ENCODE measurements around the gene WSB2. TPM values are rescaled to one million over a fixed set of nuclear protein-coding genes. Genes with fewer than 3 reads are reported as not detected.

WSB2 gene
- total RNA-seq, 1 donor from 2014 or later, result 100 TPM

DNA sequence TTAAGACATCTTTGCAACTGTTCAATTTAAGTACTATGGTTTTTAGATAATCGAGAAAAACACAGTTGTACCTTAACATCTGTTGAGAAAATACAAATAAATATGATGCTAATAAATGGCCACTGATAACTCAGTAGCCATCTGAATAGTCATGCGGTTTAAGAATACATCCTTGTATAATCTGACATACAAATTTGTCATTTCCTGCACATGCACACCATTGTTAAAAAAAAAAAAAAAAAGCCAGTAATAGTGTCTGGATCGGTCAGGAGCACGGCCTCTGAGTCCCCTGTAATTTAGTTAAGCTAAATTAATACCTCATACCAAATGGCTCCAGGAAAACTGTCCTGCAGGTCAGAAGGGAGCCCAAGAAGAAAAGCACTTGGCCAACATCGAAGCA is 27.7 kb downstream of the WSB2 start:
- H3K27ac ChIP-seq (replicated peaks), result no peak overlapping the region
- H3K4me1 ChIP-seq, result peaks cover 17% of the 10 kb centered on the region
- no peak overlapping the region for H3K4me3 ChIP-seq
- H3K9me3 ChIP-seq (replicated peaks), result no peaks in the 10 kb centered on the region
- no peak for DNase-seq
- intact Hi-C loops (cut with micrococcal nuclease), result no loop called here
- no peaks in the 10 kb centered on the region for H3K27me3 ChIP-seq (ENCODE audit: low read depth)
- TF ChIP-seq, protein P1, sequence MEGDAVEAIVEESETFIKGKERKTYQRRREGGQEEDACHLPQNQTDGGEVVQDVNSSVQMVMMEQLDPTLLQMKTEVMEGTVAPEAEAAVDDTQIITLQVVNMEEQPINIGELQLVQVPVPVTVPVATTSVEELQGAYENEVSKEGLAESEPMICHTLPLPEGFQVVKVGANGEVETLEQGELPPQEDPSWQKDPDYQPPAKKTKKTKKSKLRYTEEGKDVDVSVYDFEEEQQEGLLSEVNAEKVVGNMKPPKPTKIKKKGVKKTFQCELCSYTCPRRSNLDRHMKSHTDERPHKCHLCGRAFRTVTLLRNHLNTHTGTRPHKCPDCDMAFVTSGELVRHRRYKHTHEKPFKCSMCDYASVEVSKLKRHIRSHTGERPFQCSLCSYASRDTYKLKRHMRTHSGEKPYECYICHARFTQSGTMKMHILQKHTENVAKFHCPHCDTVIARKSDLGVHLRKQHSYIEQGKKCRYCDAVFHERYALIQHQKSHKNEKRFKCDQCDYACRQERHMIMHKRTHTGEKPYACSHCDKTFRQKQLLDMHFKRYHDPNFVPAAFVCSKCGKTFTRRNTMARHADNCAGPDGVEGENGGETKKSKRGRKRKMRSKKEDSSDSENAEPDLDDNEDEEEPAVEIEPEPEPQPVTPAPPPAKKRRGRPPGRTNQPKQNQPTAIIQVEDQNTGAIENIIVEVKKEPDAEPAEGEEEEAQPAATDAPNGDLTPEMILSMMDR (IDR thresholded peaks at IDR 0.05; ENCODE audit: borderline replicate concordance), result no peak
- peaks cover 83% of the 10 kb centered on the region for H3K36me3 ChIP-seq

DNA sequence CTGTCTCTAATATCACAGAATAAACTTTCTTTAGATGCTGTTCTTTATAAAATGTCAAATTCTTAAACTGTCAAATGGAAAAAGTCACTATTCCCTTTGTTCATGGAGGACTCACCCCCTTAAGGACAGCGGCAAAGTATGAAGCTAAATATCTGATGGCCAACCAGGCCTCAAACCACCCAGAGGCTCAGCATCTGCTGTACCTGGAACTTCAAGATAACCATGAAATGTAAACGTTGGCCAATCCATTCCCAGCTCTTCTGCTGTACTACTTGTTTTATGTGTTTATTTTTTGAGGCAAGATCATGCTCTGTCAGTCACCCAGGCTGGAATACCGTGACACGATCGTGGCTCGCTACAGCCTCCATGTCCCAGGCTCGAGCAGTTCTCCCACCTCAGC is 28.8 kb downstream of the WSB2 start:
- TF ChIP-seq, protein P1 (IDR thresholded peaks at IDR 0.05; ENCODE audit: borderline replicate concordance), result no peak
- Histone ChIP-seq H3K4me3 (no peak overlapping the region), H3K27ac (replicated peaks) (no peak overlapping the region), H3K4me1 (peaks cover 17% of the 10 kb centered on the region), H3K36me3 (peaks cover 81% of the 10 kb centered on the region), H3K9me3 (replicated peaks) (no peaks in the 10 kb centered on the region), H3K27me3 (ENCODE audit: low read depth) (no peaks in the 10 kb centered on the region)
- DNase-seq, result no peak
- intact Hi-C loops (cut with micrococcal nuclease), result no loop called here

DNA sequence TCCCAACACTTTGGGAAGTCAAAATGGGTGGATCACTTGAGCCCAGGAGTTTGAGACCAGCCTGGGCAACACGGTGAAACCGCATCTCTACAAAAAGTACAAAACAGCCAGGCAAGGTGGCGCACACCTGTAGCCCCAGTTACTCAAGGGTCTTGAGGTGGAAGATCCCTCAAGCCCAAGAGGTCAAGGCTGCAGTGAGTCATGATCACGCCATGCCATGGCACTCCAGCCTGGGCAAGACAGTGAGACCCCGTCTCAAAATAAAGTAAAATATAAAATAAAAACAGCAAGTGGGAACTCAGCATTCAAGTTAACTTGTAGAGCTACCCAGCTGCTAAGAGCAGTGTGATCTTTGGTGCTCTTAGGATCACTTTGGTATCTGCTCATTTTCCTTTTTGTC is 31.8 kb downstream of the WSB2 start:
- Histone ChIP-seq H3K27ac (replicated peaks) (no peak overlapping the region), H3K9me3 (replicated peaks) (no peaks in the 10 kb centered on the region), H3K36me3 (peaks cover 79% of the 10 kb centered on the region), H3K4me3 (no peak overlapping the region), H3K27me3 (ENCODE audit: low read depth) (no peaks in the 10 kb centered on the region), H3K4me1 (no peaks in the 10 kb centered on the region)
- intact Hi-C loops (cut with micrococcal nuclease), result no loop called here
- TF ChIP-seq, protein P1 (IDR thresholded peaks at IDR 0.05; ENCODE audit: borderline replicate concordance), result no peak
- DNase-seq, result no peak

DNA sequence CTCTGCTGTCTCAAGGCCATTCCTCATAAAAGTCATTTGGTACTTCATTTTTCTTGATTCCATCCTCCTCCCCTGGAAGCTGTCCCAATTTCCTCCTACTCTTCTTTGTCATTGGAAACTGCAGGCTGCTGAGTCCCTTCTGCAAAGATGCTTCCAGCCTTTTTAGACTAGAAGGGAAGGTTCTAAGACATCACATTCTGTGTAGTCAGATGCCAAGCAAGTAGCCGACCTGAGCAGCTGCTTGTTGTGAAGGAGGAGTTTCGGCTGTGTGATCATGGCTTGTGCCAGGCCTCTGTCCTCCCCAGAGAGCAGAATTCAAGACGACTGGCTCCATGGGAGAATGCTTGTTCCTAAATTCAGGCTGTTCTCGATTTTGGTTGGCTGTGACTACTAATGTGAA is 35.8 kb downstream of the WSB2 start:
- TF ChIP-seq, protein P1 (IDR thresholded peaks at IDR 0.05; ENCODE audit: borderline replicate concordance), result no peak
- no peak for DNase-seq
- Histone ChIP-seq H3K27me3 (ENCODE audit: low read depth) (no peaks in the 10 kb centered on the region), H3K9me3 (replicated peaks) (no peaks in the 10 kb centered on the region), H3K36me3 (peaks cover 55% of the 10 kb centered on the region), H3K4me3 (no peak overlapping the region), H3K27ac (replicated peaks) (no peak overlapping the region), H3K4me1 (no peaks in the 10 kb centered on the region)
- intact Hi-C loops (cut with micrococcal nuclease), result no loop called here

DNA sequence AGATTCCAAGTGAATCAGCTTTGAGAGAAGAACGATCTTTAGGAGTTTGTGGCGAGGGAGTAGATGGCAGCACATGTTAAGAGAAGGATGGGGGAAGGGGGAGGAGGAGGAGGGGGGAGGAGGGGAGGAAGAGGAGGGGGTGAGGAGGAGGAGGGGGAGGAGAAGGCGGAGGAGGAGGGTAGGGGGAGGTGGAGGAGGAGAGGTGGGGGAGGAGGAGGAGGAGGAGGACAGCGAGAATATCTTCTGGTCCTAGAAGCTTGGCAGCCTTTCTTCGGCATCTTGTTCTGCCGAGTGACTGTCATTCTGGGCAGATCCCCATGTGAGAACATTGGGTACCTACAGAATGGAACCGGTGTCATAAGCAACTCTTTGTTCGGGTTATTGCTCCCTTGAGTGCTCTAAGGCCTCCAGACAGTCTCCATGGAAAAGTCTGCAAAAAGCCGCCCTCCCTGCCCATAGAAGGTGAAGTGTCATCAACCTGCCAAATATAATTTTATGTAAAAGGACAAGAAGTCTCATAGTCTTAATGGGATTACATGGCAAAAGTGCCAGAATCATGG is 37.6 kb downstream of the WSB2 start:
- H3K27me3 ChIP-seq (ENCODE audit: low read depth), result no peaks in the 10 kb centered on the region
- DNase-seq, result no peak
- intact Hi-C loops (cut with micrococcal nuclease), result no loop called here
- H3K36me3 ChIP-seq, result peaks cover 50% of the 10 kb centered on the region
- no peak overlapping the region for H3K4me3 ChIP-seq
- TF ChIP-seq, protein P1 (IDR thresholded peaks at IDR 0.05; ENCODE audit: borderline replicate concordance), result no peak
- H3K27ac ChIP-seq (replicated peaks), result no peak overlapping the region
- H3K4me1 ChIP-seq, result no peaks in the 10 kb centered on the region
- H3K9me3 ChIP-seq (replicated peaks), result no peaks in the 10 kb centered on the region
